ENCODE results near the gene CNPY4. TPM values are rescaled to one million over a fixed set of nuclear protein-coding genes. Genes with fewer than 3 reads are reported as not detected.

CNPY4 gene
- total and polyA plus RNA-seq, 10 of the 15 experiments (the other 5 are each of a cell fraction or from before 2014, with no cell fraction given) = 2.5 to 9.2 (median 6.8) TPM

DNA sequence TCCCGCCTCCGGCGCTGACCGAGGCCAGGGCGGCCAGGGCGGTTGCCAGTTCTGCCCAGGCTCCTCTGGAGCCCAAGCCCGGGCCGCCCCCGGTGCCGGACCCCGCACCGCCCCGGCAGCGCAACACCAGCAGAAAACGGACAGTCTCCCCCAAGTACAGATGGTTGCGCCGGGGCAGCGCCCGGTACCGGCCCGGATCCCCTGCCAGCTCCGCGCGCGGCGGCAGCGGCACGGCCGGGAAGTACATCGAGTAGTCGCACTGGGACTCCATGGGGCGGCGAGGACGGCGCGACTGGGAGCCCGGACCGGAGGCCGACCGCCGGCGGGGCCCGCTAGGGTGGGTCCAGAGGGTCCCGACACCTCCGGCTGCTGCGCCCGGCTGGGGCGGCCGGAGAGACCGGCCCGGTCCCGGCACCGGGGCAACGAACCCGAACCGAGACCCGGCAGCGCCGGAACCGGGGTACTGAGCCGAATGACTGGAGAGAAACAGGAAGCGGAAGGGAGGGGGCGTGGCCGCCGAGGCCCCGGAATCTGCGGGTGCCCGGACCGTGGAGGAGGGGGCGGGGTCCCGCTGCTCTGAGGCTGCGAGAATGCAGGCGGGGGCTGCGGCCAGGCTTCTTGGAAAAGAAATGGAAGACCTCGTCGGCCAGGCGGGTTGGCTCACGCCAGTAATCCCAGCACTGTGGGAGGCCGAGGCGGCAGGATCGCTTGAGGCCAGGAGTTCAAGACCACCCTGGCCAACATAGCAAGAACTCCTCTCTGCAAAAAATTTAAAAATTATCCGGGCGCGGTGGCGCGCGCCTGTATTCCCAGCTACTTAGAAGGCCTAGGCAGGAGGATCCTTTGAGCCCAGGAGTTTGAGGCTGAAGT lies 39.0 kb downstream of the CNPY4 start, which contains the start of gene TRAPPC14 (continued):
- TF ChIP-seq RELA (IDR thresholded peaks at IDR 0.05; ENCODE audit: borderline replicate concordance, partially characterized antibody) = peak; percentile 63
- TF ChIP-seq STAT1 (conservative IDR thresholded peaks at IDR 0.05) = 0 out of 2 replicates have a peak, but pooled peaks have one; percentile 51
- no peak for TF ChIP-seq ZNF207 (IDR thresholded peaks at IDR 0.05; ENCODE audit: borderline replicate concordance)
- TF ChIP-seq SUPT20H (IDR thresholded peaks at IDR 0.05; ENCODE audit: borderline replicate concordance, control insufficient read depth, low read depth, low read length) = no peak
- no peak for TF ChIP-seq CEBPB (IDR thresholded peaks at IDR 0.05; ENCODE audit: borderline replicate concordance in 1 of 2, low read depth in 2 of 2, low read length in 2 of 2)
- no peak for TF ChIP-seq TCF7 (IDR thresholded peaks at IDR 0.05; ENCODE audit: borderline replicate concordance)
- TF ChIP-seq, protein P1, sequence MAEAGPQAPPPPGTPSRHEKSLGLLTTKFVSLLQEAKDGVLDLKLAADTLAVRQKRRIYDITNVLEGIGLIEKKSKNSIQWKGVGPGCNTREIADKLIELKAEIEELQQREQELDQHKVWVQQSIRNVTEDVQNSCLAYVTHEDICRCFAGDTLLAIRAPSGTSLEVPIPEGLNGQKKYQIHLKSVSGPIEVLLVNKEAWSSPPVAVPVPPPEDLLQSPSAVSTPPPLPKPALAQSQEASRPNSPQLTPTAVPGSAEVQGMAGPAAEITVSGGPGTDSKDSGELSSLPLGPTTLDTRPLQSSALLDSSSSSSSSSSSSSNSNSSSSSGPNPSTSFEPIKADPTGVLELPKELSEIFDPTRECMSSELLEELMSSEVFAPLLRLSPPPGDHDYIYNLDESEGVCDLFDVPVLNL (IDR thresholded peaks at IDR 0.05; ENCODE audit: low read depth, low read length) = no peak
- no peak for TF ChIP-seq PAX8 (IDR thresholded peaks at IDR 0.05)
- no peak for TF ChIP-seq SREBF1 (IDR thresholded peaks at IDR 0.05; ENCODE audit: low read length)
- TF ChIP-seq, protein P2, sequence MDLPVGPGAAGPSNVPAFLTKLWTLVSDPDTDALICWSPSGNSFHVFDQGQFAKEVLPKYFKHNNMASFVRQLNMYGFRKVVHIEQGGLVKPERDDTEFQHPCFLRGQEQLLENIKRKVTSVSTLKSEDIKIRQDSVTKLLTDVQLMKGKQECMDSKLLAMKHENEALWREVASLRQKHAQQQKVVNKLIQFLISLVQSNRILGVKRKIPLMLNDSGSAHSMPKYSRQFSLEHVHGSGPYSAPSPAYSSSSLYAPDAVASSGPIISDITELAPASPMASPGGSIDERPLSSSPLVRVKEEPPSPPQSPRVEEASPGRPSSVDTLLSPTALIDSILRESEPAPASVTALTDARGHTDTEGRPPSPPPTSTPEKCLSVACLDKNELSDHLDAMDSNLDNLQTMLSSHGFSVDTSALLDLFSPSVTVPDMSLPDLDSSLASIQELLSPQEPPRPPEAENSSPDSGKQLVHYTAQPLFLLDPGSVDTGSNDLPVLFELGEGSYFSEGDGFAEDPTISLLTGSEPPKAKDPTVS (IDR thresholded peaks at IDR 0.05; ENCODE audit: low read depth, low read length) = no peak
- TF ChIP-seq, protein P3, sequence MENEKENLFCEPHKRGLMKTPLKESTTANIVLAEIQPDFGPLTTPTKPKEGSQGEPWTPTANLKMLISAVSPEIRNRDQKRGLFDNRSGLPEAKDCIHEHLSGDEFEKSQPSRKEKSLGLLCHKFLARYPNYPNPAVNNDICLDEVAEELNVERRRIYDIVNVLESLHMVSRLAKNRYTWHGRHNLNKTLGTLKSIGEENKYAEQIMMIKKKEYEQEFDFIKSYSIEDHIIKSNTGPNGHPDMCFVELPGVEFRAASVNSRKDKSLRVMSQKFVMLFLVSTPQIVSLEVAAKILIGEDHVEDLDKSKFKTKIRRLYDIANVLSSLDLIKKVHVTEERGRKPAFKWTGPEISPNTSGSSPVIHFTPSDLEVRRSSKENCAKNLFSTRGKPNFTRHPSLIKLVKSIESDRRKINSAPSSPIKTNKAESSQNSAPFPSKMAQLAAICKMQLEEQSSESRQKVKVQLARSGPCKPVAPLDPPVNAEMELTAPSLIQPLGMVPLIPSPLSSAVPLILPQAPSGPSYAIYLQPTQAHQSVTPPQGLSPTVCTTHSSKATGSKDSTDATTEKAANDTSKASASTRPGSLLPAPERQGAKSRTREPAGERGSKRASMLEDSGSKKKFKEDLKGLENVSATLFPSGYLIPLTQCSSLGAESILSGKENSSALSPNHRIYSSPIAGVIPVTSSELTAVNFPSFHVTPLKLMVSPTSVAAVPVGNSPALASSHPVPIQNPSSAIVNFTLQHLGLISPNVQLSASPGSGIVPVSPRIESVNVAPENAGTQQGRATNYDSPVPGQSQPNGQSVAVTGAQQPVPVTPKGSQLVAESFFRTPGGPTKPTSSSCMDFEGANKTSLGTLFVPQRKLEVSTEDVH (IDR thresholded peaks at IDR 0.05; ENCODE audit: low read depth, partially characterized antibody) = no peak
- TF ChIP-seq, protein P4, sequence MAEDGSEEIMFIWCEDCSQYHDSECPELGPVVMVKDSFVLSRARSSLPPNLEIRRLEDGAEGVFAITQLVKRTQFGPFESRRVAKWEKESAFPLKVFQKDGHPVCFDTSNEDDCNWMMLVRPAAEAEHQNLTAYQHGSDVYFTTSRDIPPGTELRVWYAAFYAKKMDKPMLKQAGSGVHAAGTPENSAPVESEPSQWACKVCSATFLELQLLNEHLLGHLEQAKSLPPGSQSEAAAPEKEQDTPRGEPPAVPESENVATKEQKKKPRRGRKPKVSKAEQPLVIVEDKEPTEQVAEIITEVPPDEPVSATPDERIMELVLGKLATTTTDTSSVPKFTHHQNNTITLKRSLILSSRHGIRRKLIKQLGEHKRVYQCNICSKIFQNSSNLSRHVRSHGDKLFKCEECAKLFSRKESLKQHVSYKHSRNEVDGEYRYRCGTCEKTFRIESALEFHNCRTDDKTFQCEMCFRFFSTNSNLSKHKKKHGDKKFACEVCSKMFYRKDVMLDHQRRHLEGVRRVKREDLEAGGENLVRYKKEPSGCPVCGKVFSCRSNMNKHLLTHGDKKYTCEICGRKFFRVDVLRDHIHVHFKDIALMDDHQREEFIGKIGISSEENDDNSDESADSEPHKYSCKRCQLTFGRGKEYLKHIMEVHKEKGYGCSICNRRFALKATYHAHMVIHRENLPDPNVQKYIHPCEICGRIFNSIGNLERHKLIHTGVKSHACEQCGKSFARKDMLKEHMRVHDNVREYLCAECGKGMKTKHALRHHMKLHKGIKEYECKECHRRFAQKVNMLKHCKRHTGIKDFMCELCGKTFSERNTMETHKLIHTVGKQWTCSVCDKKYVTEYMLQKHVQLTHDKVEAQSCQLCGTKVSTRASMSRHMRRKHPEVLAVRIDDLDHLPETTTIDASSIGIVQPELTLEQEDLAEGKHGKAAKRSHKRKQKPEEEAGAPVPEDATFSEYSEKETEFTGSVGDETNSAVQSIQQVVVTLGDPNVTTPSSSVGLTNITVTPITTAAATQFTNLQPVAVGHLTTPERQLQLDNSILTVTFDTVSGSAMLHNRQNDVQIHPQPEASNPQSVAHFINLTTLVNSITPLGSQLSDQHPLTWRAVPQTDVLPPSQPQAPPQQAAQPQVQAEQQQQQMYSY (CRISPR knock-in tag; IDR thresholded peaks at IDR 0.05) = no peak
- no peak for TF ChIP-seq CBX3 (IDR thresholded peaks at IDR 0.05; ENCODE audit: borderline replicate concordance, low read depth)
- TF ChIP-seq MYC (IDR thresholded peaks at IDR 0.05; ENCODE audit: insufficient read depth, insufficient read length, insufficient replicate concordance, low read length, severe bottlenecking) = no peak
- TF ChIP-seq, protein P5, sequence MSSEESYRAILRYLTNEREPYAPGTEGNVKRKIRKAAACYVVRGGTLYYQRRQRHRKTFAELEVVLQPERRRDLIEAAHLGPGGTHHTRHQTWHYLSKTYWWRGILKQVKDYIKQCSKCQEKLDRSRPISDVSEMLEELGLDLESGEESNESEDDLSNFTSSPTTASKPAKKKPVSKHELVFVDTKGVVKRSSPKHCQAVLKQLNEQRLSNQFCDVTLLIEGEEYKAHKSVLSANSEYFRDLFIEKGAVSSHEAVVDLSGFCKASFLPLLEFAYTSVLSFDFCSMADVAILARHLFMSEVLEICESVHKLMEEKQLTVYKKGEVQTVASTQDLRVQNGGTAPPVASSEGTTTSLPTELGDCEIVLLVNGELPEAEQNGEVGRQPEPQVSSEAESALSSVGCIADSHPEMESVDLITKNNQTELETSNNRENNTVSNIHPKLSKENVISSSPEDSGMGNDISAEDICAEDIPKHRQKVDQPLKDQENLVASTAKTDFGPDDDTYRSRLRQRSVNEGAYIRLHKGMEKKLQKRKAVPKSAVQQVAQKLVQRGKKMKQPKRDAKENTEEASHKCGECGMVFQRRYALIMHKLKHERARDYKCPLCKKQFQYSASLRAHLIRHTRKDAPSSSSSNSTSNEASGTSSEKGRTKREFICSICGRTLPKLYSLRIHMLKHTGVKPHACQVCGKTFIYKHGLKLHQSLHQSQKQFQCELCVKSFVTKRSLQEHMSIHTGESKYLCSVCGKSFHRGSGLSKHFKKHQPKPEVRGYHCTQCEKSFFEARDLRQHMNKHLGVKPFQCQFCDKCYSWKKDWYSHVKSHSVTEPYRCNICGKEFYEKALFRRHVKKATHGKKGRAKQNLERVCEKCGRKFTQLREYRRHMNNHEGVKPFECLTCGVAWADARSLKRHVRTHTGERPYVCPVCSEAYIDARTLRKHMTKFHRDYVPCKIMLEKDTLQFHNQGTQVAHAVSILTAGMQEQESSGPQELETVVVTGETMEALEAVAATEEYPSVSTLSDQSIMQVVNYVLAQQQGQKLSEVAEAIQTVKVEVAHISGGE (CRISPR knock-in tag; IDR thresholded peaks at IDR 0.05) = no peak

Data from GM12878 (cell line).